ENCODE results near the gene BDNF. TPM values are rescaled to one million over a fixed set of nuclear protein-coding genes. Genes with fewer than 3 reads are reported as not detected.

BDNF gene
- total and polyA plus RNA-seq, 2 of the 8 experiments (the other 6 are each of a cell fraction or from before 2014, with no cell fraction given) = 2.4 to 5.4 TPM

DNA sequence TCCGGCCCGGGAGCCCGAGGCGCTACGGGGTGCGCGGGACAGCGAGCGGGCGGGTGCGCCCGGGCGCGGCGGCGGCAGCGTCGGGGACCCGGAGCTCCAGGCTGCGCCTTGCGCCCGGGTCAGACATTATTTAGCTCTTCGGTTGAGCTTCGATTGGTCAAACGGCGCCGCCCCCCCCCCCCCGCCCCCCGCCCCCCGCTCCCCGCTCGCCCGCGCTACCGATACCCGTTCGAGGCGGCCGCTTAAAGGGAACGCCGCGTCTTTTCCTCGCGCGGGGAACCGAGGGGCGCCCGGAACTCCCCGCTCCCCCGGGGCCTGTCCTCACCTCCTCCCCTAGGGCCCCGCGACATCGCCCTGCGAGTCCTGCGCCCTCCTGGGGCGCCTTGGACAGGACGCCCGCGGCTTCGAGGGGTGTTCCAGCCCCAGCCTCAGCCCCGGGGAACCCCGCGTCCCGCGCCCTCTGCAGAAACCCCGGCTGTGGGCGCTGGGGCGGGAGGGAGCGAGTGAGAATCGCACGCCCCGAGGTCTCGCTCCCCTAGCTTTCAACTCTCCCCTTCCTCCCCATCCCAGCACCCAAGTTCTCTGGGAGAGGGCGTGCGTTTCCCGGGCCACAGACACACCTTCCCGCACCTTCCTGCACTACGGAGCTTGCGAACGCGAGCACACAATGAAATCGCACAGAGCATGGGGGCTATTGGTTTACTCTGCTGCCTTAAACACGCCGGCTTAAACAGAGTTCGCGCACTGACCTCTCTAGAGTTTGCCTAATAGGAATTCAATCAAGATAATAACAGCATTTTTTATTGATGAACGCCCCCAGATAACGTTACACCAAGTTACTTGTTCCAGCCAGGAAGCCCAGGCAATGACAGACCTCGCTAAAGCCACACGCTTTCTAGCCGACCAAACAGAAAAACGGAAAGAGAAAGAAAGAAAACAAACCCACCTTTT lies at the start of gene BDNF (continued):
- TF ChIP-seq, protein P1, sequence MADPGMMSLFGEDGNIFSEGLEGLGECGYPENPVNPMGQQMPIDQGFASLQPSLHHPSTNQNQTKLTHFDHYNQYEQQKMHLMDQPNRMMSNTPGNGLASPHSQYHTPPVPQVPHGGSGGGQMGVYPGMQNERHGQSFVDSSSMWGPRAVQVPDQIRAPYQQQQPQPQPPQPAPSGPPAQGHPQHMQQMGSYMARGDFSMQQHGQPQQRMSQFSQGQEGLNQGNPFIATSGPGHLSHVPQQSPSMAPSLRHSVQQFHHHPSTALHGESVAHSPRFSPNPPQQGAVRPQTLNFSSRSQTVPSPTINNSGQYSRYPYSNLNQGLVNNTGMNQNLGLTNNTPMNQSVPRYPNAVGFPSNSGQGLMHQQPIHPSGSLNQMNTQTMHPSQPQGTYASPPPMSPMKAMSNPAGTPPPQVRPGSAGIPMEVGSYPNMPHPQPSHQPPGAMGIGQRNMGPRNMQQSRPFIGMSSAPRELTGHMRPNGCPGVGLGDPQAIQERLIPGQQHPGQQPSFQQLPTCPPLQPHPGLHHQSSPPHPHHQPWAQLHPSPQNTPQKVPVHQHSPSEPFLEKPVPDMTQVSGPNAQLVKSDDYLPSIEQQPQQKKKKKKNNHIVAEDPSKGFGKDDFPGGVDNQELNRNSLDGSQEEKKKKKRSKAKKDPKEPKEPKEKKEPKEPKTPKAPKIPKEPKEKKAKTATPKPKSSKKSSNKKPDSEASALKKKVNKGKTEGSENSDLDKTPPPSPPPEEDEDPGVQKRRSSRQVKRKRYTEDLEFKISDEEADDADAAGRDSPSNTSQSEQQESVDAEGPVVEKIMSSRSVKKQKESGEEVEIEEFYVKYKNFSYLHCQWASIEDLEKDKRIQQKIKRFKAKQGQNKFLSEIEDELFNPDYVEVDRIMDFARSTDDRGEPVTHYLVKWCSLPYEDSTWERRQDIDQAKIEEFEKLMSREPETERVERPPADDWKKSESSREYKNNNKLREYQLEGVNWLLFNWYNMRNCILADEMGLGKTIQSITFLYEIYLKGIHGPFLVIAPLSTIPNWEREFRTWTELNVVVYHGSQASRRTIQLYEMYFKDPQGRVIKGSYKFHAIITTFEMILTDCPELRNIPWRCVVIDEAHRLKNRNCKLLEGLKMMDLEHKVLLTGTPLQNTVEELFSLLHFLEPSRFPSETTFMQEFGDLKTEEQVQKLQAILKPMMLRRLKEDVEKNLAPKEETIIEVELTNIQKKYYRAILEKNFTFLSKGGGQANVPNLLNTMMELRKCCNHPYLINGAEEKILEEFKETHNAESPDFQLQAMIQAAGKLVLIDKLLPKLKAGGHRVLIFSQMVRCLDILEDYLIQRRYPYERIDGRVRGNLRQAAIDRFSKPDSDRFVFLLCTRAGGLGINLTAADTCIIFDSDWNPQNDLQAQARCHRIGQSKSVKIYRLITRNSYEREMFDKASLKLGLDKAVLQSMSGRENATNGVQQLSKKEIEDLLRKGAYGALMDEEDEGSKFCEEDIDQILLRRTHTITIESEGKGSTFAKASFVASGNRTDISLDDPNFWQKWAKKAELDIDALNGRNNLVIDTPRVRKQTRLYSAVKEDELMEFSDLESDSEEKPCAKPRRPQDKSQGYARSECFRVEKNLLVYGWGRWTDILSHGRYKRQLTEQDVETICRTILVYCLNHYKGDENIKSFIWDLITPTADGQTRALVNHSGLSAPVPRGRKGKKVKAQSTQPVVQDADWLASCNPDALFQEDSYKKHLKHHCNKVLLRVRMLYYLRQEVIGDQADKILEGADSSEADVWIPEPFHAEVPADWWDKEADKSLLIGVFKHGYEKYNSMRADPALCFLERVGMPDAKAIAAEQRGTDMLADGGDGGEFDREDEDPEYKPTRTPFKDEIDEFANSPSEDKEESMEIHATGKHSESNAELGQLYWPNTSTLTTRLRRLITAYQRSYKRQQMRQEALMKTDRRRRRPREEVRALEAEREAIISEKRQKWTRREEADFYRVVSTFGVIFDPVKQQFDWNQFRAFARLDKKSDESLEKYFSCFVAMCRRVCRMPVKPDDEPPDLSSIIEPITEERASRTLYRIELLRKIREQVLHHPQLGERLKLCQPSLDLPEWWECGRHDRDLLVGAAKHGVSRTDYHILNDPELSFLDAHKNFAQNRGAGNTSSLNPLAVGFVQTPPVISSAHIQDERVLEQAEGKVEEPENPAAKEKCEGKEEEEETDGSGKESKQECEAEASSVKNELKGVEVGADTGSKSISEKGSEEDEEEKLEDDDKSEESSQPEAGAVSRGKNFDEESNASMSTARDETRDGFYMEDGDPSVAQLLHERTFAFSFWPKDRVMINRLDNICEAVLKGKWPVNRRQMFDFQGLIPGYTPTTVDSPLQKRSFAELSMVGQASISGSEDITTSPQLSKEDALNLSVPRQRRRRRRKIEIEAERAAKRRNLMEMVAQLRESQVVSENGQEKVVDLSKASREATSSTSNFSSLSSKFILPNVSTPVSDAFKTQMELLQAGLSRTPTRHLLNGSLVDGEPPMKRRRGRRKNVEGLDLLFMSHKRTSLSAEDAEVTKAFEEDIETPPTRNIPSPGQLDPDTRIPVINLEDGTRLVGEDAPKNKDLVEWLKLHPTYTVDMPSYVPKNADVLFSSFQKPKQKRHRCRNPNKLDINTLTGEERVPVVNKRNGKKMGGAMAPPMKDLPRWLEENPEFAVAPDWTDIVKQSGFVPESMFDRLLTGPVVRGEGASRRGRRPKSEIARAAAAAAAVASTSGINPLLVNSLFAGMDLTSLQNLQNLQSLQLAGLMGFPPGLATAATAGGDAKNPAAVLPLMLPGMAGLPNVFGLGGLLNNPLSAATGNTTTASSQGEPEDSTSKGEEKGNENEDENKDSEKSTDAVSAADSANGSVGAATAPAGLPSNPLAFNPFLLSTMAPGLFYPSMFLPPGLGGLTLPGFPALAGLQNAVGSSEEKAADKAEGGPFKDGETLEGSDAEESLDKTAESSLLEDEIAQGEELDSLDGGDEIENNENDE (IDR thresholded peaks at IDR 0.05; ENCODE audit: insufficient replicate concordance, low read length) = no peak
- no peak for TF ChIP-seq CBX8 (IDR thresholded peaks at IDR 0.05; ENCODE audit: borderline replicate concordance, low read depth, low read length)
- TF ChIP-seq SUZ12 (IDR thresholded peaks at IDR 0.05; ENCODE audit: low read length) = no peak
- TF ChIP-seq, protein P2, sequence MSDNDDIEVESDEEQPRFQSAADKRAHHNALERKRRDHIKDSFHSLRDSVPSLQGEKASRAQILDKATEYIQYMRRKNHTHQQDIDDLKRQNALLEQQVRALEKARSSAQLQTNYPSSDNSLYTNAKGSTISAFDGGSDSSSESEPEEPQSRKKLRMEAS (IDR thresholded peaks at IDR 0.05) = 0 out of 2 replicates have a peak, but pooled peaks have one; percentile 27
- no peak; the same call in 1 of the 2 replicates for TF ChIP-seq PHF8 (conservative IDR thresholded peaks at IDR 0.05; ENCODE audit: low read depth, low read length)
- TF ChIP-seq RNF2 (IDR thresholded peaks at IDR 0.05; ENCODE audit: borderline replicate concordance, low read depth, low read length, missing control alignments, poor library complexity, severe bottlenecking) = peak; percentile 48
- no peak for TF ChIP-seq CTBP2 (IDR thresholded peaks at IDR 0.05; ENCODE audit: borderline replicate concordance, insufficient read depth, insufficient read length, low read length)
